HepG2 (cell line): Measurements from ENCODE around the gene TTC23. TPM values are rescaled to one million over a fixed set of nuclear protein-coding genes. Genes with fewer than 3 reads are reported as not detected.

ENCODE experiments used
- IKZF1 ChIP-seq: fragments of 450-650 bp; IDR thresholded peaks from 2 replicates; pipeline ENCODE4 v1.7.1; 2016
- KDM5A ChIP-seq: fragments of 200-600 bp; sonication (generic); IDR thresholded peaks from 2 replicates; pipeline ENCODE4 v1.7.0; 2018; ENCODE audit warnings: antibody characterized with exemption, mild to moderate bottlenecking, low read length, borderline replicate concordance
- NCOA1 ChIP-seq: sonication (generic); formaldehyde crosslinking; IDR thresholded peaks from 2 replicates; pipeline ENCODE4 v1.9.0; 2021; ENCODE audit warnings: missing genetic modification reagents
- RORA ChIP-seq: sonication (generic); formaldehyde crosslinking; IDR thresholded peaks from 2 replicates; pipeline ENCODE4 v1.5.0; 2020; ENCODE audit warnings: mild to moderate bottlenecking, missing genetic modification reagents, moderate library complexity
- SMC3 ChIP-seq: IDR thresholded peaks from 2 replicates; pipeline ENCODE4 v1.6.1; 2011; ENCODE audit warnings: low read length, improper control_type of control experiment
- ZBTB33 ChIP-seq: sonication (generic); formaldehyde crosslinking; IDR thresholded peaks from 2 replicates; pipeline ENCODE4 v1.4.0; 2020; ENCODE audit warnings: missing genetic modification reagents
- ZNF142 ChIP-seq: sonication (generic); formaldehyde crosslinking; IDR thresholded peaks from 2 replicates; pipeline ENCODE4 v1.4.0; 2020; ENCODE audit warnings: missing genetic modification reagents
- ZNF354B ChIP-seq: sonication (generic); formaldehyde crosslinking; IDR thresholded peaks from 2 replicates; pipeline ENCODE4 v1.8.0; 2022; ENCODE audit warnings: mild to moderate bottlenecking, missing genetic modification reagents
- ZNF484 ChIP-seq: sonication (generic); formaldehyde crosslinking; IDR thresholded peaks from 2 replicates; pipeline ENCODE4 v1.5.1; 2020; ENCODE audit warnings: mild to moderate bottlenecking, low read depth, missing genetic modification reagents, borderline replicate concordance
- ZNF609 ChIP-seq: sonication (generic); formaldehyde crosslinking; IDR thresholded peaks from 2 replicates; pipeline ENCODE4 v1.4.0; 2020; ENCODE audit warnings: mild to moderate bottlenecking, missing genetic modification reagents, borderline replicate concordance
- ZNF720 ChIP-seq: sonication (generic); formaldehyde crosslinking; IDR thresholded peaks from 2 replicates; pipeline ENCODE4 v1.4.0; 2020; ENCODE audit warnings: missing genetic modification reagents
- ZNF75D ChIP-seq: sonication (generic); formaldehyde crosslinking; IDR thresholded peaks from 2 replicates; pipeline ENCODE4 v1.8.1; 2023; ENCODE audit warnings: missing genetic modification reagents, mild to moderate bottlenecking, borderline replicate concordance
- polyA plus RNA-seq, 8 experiments: library from polyadenylated mRNA; depleted of rRNA in 3 of 8; stranded (reverse) in 7 of 8; unstranded in 1 of 8; fragments of >200 nt; fragmentation: Illumina TruSeq in 4 of 8; extraction: Trizol in 4 of 8; gene quantifications; 2 replicates each; pipeline versions ENCODE4 v1.2.1 to v1.2.3, GENCODE V29; 2011 to 2016; ENCODE audit warnings: low read depth in 4 of 8, missing spikeins in 1 of 8, mixed read lengths in 1 of 8; ENCODE audit not compliant: insufficient read depth in 1 of 8
- total RNA-seq, 5 experiments: library from RNA; depleted of rRNA; stranded (reverse); fragments of >200 nt; fragmentation: Illumina TruSeq; extraction: Trizol; gene quantifications; 2 replicates each; pipeline ENCODE4 v1.2.3, GENCODE V29; 2016; ENCODE audit warnings: low read depth in 1 of 5
- TF ChIP-seq, protein P1 (sequence below): sonication (generic); formaldehyde crosslinking; IDR thresholded peaks from 2 replicates; pipeline ENCODE4 v1.9.0; 2021; ENCODE audit warnings: missing genetic modification reagents, borderline replicate concordance

TTC23 gene
- total and polyA plus RNA-seq, 2 of the 13 experiments (the other 11 are each of a cell fraction or from before 2014, with no cell fraction given), result 1.6 to 11.7 TPM

DNA sequence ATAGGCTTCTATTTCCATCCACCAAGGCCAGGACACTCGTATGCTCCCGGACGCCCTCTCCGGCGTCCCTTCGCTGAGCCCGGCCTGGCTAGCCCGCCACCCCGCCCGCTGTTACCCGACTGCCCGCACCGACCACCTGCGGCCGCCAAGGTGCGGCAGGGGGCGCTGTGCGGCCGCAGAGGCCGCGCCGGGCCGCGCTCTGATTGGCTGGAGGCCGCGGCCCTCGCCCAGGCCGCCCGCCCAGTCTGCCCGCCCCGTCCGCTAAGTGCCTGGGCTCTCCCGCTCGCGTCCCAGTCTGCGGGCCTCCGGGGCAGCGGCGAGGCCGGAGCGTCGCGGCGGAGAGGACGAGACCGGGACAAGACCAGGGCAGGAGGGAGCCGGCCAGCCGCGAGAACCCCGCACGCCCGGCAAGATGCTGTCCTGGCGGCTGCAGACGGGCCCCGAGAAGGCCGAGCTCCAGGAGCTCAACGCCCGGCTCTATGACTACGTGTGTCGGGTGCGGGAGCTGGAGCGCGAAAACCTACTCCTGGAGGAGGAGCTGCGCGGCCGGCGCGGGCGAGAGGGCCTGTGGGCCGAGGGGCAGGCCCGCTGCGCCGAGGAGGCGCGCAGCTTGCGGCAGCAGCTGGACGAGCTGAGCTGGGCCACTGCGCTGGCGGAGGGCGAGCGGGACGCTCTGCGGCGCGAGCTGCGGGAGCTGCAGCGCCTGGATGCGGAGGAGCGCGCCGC lies 144.4 kb downstream of the TTC23 start, which contains the start of gene SYNM (continued):
- TF ChIP-seq KDM5A, result no peak
- no peak for TF ChIP-seq ZNF484 (CRISPR knock-in tag)
- TF ChIP-seq ZNF142 (CRISPR knock-in tag), result peak; percentile 74; the same call in 1 of the 2 replicates
- no peak for TF ChIP-seq ZNF720 (CRISPR knock-in tag)
- TF ChIP-seq ZNF354B (CRISPR knock-in tag), result peak; percentile 61; the same call in 1 of the 2 replicates
- TF ChIP-seq ZNF75D, result no peak
- no peak for TF ChIP-seq NCOA1
- TF ChIP-seq IKZF1, result no peak
- TF ChIP-seq, protein P1, sequence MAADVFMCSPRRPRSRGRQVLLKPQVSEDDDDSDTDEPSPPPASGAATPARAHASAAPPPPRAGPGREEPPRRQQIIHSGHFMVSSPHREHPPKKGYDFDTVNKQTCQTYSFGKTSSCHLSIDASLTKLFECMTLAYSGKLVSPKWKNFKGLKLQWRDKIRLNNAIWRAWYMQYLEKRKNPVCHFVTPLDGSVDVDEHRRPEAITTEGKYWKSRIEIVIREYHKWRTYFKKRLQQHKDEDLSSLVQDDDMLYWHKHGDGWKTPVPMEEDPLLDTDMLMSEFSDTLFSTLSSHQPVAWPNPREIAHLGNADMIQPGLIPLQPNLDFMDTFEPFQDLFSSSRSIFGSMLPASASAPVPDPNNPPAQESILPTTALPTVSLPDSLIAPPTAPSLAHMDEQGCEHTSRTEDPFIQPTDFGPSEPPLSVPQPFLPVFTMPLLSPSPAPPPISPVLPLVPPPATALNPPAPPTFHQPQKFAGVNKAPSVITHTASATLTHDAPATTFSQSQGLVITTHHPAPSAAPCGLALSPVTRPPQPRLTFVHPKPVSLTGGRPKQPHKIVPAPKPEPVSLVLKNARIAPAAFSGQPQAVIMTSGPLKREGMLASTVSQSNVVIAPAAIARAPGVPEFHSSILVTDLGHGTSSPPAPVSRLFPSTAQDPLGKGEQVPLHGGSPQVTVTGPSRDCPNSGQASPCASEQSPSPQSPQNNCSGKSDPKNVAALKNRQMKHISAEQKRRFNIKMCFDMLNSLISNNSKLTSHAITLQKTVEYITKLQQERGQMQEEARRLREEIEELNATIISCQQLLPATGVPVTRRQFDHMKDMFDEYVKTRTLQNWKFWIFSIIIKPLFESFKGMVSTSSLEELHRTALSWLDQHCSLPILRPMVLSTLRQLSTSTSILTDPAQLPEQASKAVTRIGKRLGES (CRISPR knock-in tag), result no peak
- no peak for TF ChIP-seq RORA (CRISPR knock-in tag)
- no peak for TF ChIP-seq SMC3
- TF ChIP-seq ZNF609 (CRISPR knock-in tag), result no peak; the same call in 1 of the 2 replicates
- TF ChIP-seq ZBTB33 (CRISPR knock-in tag), result peak; percentile 40; the same call in 1 of the 2 replicates
